Measurements from ENCODE around the gene MAMDC4. TPM values are rescaled to one million over a fixed set of nuclear protein-coding genes. Genes with fewer than 3 reads are reported as not detected.
"Not testable (repeated sequence)": the region's sequence is repeated elsewhere in the genome, so short reads cannot be mapped to it uniquely, and the experiment has no call there.

MAMDC4 gene
- total RNA-seq, 2 donors from 2014 or later: 16.0 to 17.2 TPM

DNA sequence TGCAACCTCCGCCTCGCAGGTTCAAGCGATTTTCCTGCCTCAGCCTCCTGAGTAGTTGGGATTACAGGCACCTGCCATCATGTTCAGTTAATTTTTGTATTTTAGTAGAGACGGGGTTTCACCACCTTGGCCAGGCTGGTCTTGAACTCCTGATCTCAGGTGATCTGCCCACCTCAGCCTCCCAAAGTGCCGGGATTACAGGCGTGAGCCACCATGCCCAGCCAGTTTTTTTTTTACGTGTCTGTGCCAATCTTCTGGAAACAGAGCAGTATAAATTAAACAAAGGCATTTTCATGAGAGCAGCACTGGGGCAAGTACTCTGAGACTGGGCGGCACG, 30.8 kb downstream of the MAMDC4 start:
- peak overlapping the region; percentile 87 to 97 for H3K27ac Mint-ChIP-seq
- H3K4me1 Mint-ChIP-seq (ENCODE audit: low read depth in 2 of 2): peaks cover 20 to 38% of the 10 kb centered on the region in 2 donors
- not testable (repeated sequence) for H3K36me3 Mint-ChIP-seq; ATAC-seq; DNase-seq (ENCODE audit: low spot score); H3K9me3 Mint-ChIP-seq; H3K27me3 Mint-ChIP-seq
- H3K4me3 Mint-ChIP-seq: peak overlapping the region; percentile 78

DNA sequence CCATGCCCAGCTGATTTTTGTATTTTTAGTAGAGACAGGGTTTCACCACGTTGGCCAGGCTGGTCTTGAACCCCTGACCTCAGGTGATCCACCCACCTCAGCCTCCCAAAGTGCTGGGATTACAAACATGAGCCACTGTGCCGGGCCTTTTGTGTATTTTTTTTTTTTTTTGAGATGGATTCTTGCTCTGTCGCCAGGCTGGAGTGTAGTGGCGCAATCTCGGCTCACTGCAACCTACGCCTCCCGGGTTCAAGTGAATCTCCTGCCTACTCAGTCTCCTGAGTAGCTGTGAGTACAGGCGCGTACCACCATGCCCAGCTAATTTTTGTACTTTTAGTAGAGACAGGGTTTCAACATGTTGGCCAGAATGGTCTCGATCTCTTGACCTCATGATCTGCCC, 31.5 kb downstream of the MAMDC4 start:
- H3K9me3 Mint-ChIP-seq; DNase-seq (ENCODE audit: low spot score); ATAC-seq; H3K36me3 Mint-ChIP-seq; H3K27me3 Mint-ChIP-seq: not testable (repeated sequence)
- Mint-ChIP-seq H3K27ac (peak overlapping the region in 1 of 2 donors; percentile 97), H3K4me1 (ENCODE audit: low read depth in 2 of 2) (peaks cover 20 to 41% of the 10 kb centered on the region in 2 donors), H3K4me3 (peak overlapping the region; percentile 78)

DNA sequence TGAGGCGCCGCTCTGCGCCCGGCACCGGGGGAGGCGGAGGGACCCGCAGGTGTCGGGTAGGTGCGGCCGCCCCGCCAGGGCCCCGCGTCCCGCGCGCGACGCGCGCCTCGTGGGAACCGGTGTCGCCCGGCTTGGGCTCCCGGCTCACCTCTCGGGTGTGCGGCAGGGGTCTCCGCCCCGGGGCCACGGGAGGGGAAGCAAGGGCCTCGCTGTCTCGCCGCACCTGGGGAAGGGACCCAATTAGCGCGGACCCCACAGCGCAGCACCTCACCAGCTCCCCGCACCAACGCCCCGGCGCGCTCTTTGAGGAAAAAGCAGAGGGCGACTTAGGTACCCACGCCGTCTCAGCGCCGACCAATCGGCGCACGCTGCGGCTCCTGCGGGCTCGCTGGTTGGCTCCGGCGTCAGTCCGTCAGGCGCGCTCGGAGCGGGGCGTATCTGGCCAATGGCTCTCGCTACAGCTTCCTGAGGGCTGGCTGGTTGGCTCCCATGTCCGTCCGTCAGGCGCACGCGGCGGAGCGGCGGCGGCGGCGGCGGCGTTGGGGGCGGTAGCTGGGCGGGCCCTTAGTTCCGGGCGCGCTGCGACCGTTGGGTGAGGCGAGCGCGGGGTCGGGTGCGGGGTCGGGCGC, 33.9 kb downstream of the MAMDC4 start, which contains the start of gene TRAF2:
TRAF2 (plus strand) TSS at position 567 of the 629 bp plus-strand sequence. CDS start 12,225 bp downstream, outside the sequence.
- Mint-ChIP-seq H3K27me3 (no peaks in the 10 kb centered on the region), H3K36me3 (no peaks in the 10 kb centered on the region), H3K4me1 (ENCODE audit: low read depth in 2 of 2) (peaks cover 15 to 33% of the 10 kb centered on the region in 2 donors), H3K4me3 (peak within 1 kb of the TSS; percentile 96), H3K9me3 (no peaks in the 10 kb centered on the region), H3K27ac (peak within 1 kb of the TSS; percentile 84 to 85)
- peak; percentile 99 for DNase-seq (ENCODE audit: low spot score)
- peak; percentile 90 for ATAC-seq

DNA sequence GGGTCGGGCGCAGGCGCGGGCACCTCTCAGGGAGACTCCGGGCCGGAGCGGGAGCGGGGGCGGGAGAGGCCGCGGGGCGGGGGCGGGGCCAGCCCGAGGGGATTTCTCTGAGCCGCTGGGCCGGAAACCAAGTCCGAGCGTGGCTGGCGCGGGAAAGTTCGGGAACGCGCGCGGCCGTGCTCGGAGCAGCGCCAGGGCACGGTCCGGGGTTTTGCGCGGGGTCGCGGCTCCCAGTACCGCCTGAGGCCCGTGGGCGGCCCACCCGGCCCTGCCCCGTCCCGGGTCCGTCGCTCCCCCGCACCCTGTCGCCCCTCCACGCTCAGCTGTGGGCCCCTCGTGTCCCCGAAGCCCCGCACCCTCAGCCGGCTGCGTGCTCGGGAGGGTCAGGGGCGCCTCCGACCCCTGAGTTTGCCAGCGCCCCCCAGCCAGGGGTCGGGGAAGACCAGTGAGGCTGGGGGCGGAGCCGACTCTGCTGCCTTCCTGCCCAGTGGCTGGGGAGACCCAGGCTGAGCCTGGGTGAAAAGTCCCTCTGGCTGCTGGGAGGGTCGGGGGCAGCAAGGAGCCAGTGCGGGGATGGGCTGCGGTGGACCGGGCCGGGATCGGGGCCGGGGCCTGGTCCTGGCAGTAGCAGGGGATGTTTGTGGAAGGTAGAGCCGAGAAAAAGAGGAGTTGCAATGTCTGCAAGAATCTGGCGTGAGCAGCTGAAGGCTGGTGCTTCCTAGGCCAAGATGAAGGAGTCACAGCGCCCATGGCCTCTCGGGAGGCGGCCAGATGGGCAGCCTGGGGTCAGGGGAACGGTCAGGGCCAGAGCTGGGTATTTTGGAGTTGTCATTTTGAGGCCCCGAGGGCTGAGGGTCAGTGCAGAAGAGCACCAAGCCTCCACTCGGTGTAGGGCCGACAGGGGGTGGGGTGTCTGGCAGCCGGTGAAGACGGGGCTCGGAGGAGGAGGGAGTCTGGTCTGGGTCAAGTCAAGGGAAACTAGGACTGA, 34.8 kb downstream of the MAMDC4 start:
- no peaks in the 10 kb centered on the region for H3K9me3 Mint-ChIP-seq
- ATAC-seq (peak in 1 of 2 donors; percentile 18), DNase-seq (ENCODE audit: low spot score) (peak; percentile 75)
- peaks cover 6 to 25% of the 10 kb centered on the region in 2 donors for H3K4me1 Mint-ChIP-seq (ENCODE audit: low read depth in 2 of 2)
- H3K27ac Mint-ChIP-seq: peak overlapping the region; percentile 84 to 85
- H3K27me3 Mint-ChIP-seq: no peaks in the 10 kb centered on the region
- peak overlapping the region; percentile 96 for H3K4me3 Mint-ChIP-seq
- H3K36me3 Mint-ChIP-seq: no peaks in the 10 kb centered on the region

DNA sequence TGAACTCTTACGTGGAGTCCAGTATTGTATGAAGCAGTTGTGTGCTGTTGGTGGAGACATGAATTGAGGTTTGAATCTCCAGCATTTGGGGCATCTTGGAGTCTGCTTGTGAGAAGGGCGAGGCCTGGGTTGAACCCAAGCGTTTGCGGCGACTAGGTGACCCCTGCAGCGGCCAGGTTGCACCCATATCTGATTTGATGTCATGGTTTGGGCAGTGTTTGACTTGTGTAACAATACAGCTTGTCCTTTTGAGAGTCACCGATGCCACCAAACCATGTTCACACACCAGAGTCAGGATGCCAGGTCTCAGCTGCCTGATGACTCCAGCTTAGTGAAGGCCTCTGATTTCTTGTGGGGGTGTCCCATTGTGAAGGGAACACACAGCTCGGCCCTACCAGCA, 36.3 kb downstream of the MAMDC4 start:
- DNase-seq (ENCODE audit: low spot score) (no peak), ATAC-seq (no peak)
- Mint-ChIP-seq H3K36me3 (no peaks in the 10 kb centered on the region), H3K9me3 (no peaks in the 10 kb centered on the region), H3K4me3 (no peak overlapping the region), H3K27me3 (no peaks in the 10 kb centered on the region), H3K4me1 (ENCODE audit: low read depth in 2 of 2) (peaks cover 5 to 15% of the 10 kb centered on the region in 2 donors), H3K27ac (peak overlapping the region in 1 of 2 donors; percentile 25)

DNA sequence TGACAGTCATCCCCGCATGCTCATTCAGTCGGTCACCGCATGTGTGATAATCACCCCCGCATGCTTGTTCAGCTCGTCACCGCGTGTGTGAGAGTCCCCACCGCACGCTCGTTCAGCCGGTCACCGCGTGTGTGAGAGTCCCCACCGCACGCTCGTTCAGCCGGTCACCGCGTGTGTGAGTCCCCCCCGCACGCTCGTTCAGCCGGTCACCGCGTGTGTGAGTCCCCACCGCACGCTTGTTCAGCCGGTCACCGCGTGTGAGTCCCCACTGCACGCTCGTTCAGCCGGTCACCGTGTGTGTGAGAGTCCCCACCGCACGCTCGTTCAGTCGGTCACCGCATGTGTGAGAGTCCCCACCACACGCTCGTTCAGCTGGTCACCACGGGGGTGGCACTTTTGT, 37.7 kb downstream of the MAMDC4 start:
- ATAC-seq (no peak), DNase-seq (ENCODE audit: low spot score) (no peak)
- Mint-ChIP-seq H3K27me3 (no peaks in the 10 kb centered on the region), H3K36me3 (peaks cover 5% of the 10 kb centered on the region), H3K9me3 (no peaks in the 10 kb centered on the region), H3K4me3 (no peak overlapping the region), H3K4me1 (ENCODE audit: low read depth in 2 of 2) (peaks cover 15 to 20% of the 10 kb centered on the region in 2 donors), H3K27ac (no peak overlapping the region)

DNA sequence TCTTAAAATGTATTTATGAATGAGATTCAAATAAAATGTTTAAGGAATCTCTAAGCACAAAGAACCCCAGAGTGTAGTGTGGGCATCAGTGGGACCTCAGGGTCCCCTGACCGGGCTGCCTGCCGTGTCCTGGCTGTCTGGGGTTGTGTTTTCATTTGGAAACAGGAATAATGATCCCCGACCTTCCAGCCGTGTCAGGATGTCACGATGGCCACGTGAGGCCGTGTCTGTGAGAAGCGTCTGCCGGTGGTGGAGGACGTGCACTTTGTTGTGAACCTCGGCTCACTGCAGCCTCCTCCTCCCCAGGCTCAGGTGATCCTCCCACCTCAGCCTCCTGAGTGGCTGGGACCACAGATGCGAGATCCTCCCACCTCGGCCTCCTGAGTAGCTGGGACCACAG, 38.5 kb downstream of the MAMDC4 start:
- H3K4me1 Mint-ChIP-seq (ENCODE audit: low read depth in 2 of 2): peaks cover 15 to 22% of the 10 kb centered on the region in 2 donors
- no peak overlapping the region for H3K4me3 Mint-ChIP-seq
- DNase-seq (ENCODE audit: low spot score): no peak
- peaks cover 5% of the 10 kb centered on the region for H3K36me3 Mint-ChIP-seq
- no peaks in the 10 kb centered on the region for H3K9me3 Mint-ChIP-seq
- ATAC-seq: no peak
- no peak overlapping the region for H3K27ac Mint-ChIP-seq
- no peaks in the 10 kb centered on the region for H3K27me3 Mint-ChIP-seq

DNA sequence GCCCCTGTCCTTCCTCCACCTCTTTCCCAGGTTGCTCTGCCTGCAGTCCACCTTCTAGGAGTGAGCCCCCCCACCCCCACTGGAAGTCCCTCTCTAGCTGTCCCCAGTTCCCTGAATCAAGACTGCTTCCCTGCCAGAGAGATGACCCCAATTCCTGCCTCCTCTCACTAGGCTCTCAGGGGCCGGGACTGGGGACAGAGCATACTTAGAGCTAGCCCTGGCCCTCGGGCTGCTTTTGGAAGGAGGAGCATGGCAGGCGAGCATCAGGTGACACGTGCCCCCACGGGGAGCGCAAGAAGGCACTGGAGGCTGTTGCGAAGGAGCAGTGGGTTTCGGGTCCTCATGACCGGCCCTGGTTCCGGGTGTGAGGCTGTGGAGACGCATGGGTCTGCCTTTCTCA, 43.9 kb downstream of the MAMDC4 start:
- no peaks in the 10 kb centered on the region for H3K9me3 Mint-ChIP-seq
- DNase-seq (ENCODE audit: low spot score) (no peak), ATAC-seq (no peak)
- peak overlapping the region in 1 of 2 donors; percentile 17 for H3K27ac Mint-ChIP-seq
- peaks cover 5% of the 10 kb centered on the region for H3K36me3 Mint-ChIP-seq
- H3K27me3 Mint-ChIP-seq: no peaks in the 10 kb centered on the region
- H3K4me3 Mint-ChIP-seq: no peak overlapping the region
- peaks cover 16 to 25% of the 10 kb centered on the region in 2 donors for H3K4me1 Mint-ChIP-seq (ENCODE audit: low read depth in 2 of 2)

DNA sequence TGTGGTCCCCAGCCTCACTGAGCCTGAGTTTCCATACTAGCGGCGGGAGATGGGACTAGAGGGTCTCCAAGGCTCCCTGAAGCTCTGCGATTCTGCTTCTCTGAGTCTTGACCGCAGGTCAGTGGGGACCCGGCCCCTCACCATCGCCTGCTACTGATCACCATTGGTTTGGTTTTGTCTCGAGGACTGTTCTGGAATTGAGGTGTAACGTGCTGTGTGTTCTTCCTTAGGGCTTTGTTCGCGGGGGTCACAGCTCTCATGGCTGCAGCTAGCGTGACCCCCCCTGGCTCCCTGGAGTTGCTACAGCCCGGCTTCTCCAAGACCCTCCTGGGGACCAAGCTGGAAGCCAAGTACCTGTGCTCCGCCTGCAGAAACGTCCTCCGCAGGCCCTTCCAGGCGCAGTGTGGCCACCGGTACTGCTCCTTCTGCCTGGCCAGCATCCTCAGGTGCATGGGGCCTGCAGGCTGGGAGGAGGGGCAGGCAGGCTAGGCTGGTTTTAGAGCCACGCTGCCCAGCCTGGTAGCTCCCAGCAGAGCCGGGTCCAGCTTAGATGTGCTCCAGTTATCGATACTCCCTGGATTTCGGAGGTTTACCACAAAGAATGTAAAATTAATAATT, 46.4 kb downstream of the MAMDC4 start:
- no peak overlapping the region for H3K4me3 Mint-ChIP-seq
- DNase-seq (ENCODE audit: low spot score): no peak
- H3K27me3 Mint-ChIP-seq: no peaks in the 10 kb centered on the region
- no peak overlapping the region for H3K27ac Mint-ChIP-seq
- no peaks in the 10 kb centered on the region for H3K9me3 Mint-ChIP-seq
- no peak for ATAC-seq
- peaks cover 5% of the 10 kb centered on the region for H3K36me3 Mint-ChIP-seq
- H3K4me1 Mint-ChIP-seq (ENCODE audit: low read depth in 2 of 2): peaks cover 38 to 41% of the 10 kb centered on the region in 2 donors

DNA sequence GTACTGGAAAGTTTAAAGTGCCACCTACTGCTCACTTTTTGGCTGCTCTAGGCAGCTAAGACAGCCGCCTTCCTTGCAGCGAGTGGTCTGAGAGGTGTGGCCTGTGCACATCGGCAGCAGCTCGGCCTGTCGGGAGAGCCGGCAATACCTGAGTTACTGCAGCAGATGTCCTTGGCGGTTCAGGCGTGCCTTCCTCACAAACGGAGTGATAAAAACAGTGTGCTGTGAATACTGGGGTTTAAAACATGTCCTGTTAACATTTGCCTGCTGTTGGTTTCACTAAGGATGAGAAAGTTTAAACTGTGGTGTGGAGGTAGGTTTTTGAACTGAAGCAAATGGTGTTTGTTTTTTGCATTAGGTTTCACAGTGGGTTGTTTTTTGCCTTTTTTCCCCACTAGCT, 47.0 kb downstream of the MAMDC4 start:
- Mint-ChIP-seq H3K4me3 (no peak overlapping the region), H3K9me3 (no peaks in the 10 kb centered on the region), H3K27me3 (no peaks in the 10 kb centered on the region), H3K36me3 (peaks cover 5% of the 10 kb centered on the region), H3K4me1 (ENCODE audit: low read depth in 2 of 2) (peaks cover 36 to 39% of the 10 kb centered on the region in 2 donors), H3K27ac (peak overlapping the region in 1 of 2 donors; percentile 86)
- no peak for DNase-seq (ENCODE audit: low spot score)
- no peak for ATAC-seq

DNA sequence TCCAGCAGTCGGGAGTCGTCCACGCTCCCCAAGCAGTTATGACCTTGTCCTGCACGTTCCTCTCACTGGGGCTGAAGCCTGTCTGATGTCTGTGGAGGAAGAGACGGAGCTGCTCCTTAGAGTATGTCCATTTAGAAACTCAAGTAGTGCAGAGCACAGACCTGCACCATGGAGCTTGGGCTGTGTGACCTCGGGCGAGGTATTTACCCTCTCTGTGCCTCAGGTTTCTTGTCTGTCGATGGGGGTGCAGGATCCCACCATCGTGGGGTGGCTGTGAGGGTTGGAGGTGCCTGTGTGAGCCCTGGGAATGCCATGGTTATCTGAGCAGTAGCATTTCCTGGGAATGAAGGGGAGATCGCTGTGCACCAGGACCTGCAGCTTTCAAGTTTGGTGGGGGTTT, 48.4 kb downstream of the MAMDC4 start:
- H3K4me1 Mint-ChIP-seq (ENCODE audit: low read depth in 2 of 2): peaks cover 29 to 33% of the 10 kb centered on the region in 2 donors
- H3K27me3 Mint-ChIP-seq: no peaks in the 10 kb centered on the region
- no peak overlapping the region for H3K4me3 Mint-ChIP-seq
- no peaks in the 10 kb centered on the region for H3K36me3 Mint-ChIP-seq
- H3K9me3 Mint-ChIP-seq: no peaks in the 10 kb centered on the region
- DNase-seq (ENCODE audit: low spot score) (no peak), ATAC-seq (no peak)
- H3K27ac Mint-ChIP-seq: peak overlapping the region; percentile 86 to 92

DNA sequence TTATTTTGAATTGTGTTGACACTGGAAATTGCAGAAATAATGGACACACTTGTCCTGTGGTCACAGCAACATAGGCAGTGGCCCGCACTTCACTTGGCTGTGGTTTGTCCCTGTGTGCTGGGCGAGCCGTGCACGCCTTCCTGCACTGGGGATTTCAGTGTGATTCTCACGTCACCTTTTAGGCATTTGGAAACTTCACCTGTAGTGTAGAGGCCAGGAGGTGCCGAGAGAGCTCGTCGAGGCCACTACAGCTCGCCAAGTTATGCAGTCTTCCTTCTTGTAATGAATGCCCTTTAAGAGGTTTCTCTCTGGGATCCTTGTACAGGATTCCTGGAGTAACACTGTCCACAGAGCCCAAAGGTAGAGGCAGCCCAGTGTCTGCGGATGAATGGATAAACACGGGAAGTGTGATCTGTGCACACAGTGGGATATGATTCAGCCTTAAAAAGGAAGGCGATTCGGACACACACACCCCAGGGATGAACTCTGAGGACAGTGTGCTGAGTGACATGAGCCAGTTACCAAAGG, 48.9 kb downstream of the MAMDC4 start:
- Mint-ChIP-seq H3K36me3 (no peaks in the 10 kb centered on the region), H3K27me3 (no peaks in the 10 kb centered on the region), H3K27ac (peak overlapping the region; percentile 86 to 92), H3K9me3 (no peaks in the 10 kb centered on the region), H3K4me1 (ENCODE audit: low read depth in 2 of 2) (peaks cover 29 to 34% of the 10 kb centered on the region in 2 donors), H3K4me3 (peak overlapping the region; percentile 77)
- DNase-seq (ENCODE audit: low spot score) (no peak), ATAC-seq (no peak)

DNA sequence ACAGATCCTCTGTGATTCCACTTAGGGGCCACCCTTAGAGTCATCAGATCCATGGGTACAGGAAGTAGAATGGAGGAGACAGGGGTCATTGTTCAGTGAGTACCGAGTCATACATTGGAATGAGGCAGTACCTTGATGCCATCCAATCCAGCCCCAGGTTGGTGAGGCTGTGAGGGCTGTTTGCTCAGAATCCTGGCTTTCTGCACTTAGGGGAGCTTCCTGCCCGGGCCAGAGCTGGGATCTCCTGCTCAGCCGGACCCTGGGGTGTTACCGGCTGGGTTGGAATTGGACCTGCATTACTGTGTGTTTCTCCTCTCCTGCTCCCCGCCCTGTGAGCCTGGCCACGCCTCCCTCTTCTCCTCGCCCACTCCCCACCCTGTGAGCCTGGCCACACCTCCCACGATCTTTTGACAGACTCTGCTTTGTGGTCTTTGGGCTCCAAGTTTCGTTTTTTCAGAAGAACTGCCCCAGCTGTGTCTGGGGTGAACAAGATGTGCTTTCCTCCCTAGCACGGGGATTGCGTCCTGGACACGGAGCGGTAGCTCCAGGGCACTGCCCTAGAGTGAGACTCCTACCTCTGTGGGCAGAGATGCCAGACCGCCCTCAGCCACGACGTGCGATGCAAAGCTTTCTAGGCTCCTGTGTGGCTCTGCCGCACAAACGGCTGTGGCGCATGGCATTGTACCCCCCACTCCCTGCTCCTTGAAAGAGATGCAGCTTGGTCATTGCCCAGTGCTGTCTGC, 49.5 kb downstream of the MAMDC4 start:
- ATAC-seq: peak; percentile 77 to 81
- Mint-ChIP-seq H3K4me1 (ENCODE audit: low read depth in 2 of 2) (peaks cover 29 to 38% of the 10 kb centered on the region in 2 donors), H3K27me3 (no peaks in the 10 kb centered on the region), H3K9me3 (no peaks in the 10 kb centered on the region), H3K36me3 (no peaks in the 10 kb centered on the region), H3K27ac (peak overlapping the region; percentile 86 to 92), H3K4me3 (peak overlapping the region; percentile 77)
- peak; percentile 80 for DNase-seq (ENCODE audit: low spot score)
